Measurements from ENCODE around the gene CLCN5. TPM values are rescaled to one million over a fixed set of nuclear protein-coding genes. Genes with fewer than 3 reads are reported as not detected.

Gene CLCN5
- total and polyA plus RNA-seq, 12 donors = 0.83 to 3.6 (median 1.6) TPM

GRCh38 chrX:49915361-49916222 lies 6.8 kb upstream of the CLCN5 start:
- H3K4me3 ChIP-seq = no peak overlapping the region
- peak in 1 of 2 donors; percentile 20 for DNase-seq
- H3K27me3 ChIP-seq = peaks cover 0 to 40% (median 0%) of the 10 kb centered on the region in 7 donors
- 25 to 28% methylated on average over 8 of the region's 8 CpGs for WGBS, 2 donors
- peak in 7 of 8 donors; percentile 49 to 71 (median 61) for ATAC-seq
- H3K9me3 ChIP-seq = no peaks in the 10 kb centered on the region
- H3K27ac ChIP-seq = no peak overlapping the region
- peak; percentile 48 to 91 (median 77) for TF ChIP-seq CTCF (IDR thresholded peaks at IDR 0.05)
- H3K36me3 ChIP-seq = no peaks in the 10 kb centered on the region
- intact Hi-C loops (cut with DNase I) = loop anchor here (1.0 to 10.0 kb wide), 11 partner anchors 38 to 767 kb away; partner anchors contain the start of genes AKAP4 (in 3 of the 10), CCNB3 (in 3 of the 10) and USP27X (in 1 of the 10)
- H3K4me1 ChIP-seq = peaks cover 0 to 12% (median 4%) of the 10 kb centered on the region in 9 donors

- Histone ChIP-seq H3K9me3 (no peaks in the 10 kb centered on the region), H3K4me3 (no peak overlapping the region), H3K4me1 (peaks cover 0 to 22% (median 5%) of the 10 kb centered on the region in 9 donors), H3K36me3 (no peaks in the 10 kb centered on the region), H3K27ac (no peak overlapping the region), H3K27me3 (peaks cover 0 to 15% (median 0%) of the 10 kb centered on the region in 7 donors)
- ATAC-seq (no peak), DNase-seq (peak; percentile 8 to 29)
- peak; percentile 65 to 84 (median 72) for TF ChIP-seq CTCF (IDR thresholded peaks at IDR 0.05)
- WGBS, 2 donors = 5 to 14% methylated on average over 8 of the region's 8 CpGs
- intact Hi-C loops (cut with DNase I) = loop anchor here (5.0 to 10.0 kb wide), 11 partner anchors 42 to 763 kb away; partner anchors contain the start of genes AKAP4 (in 3 of the 10), CCNB3 (in 3 of the 10) and USP27X (in 1 of the 10)
These were observed 2.8 kb upstream of the CLCN5 start for GRCh38 chrX:49919617-49920016.

GRCh38 chrX:49921109-49921508 lies 1.3 kb upstream of the CLCN5 start:
- WGBS, 2 donors = 70 to 85% methylated on average over 2 of the region's 2 CpGs
- no peaks in the 10 kb centered on the region for H3K9me3 ChIP-seq
- no peak for TF ChIP-seq CTCF (IDR thresholded peaks at IDR 0.05)
- H3K27me3 ChIP-seq = peaks cover 0 to 19% (median 0%) of the 10 kb centered on the region in 7 donors
- DNase-seq (no peak), ATAC-seq (no peak)
- no peak overlapping the region for H3K4me3 ChIP-seq
- peaks cover 0 to 22% (median 5%) of the 10 kb centered on the region in 9 donors for H3K4me1 ChIP-seq
- peaks cover 0 to 10% (median 0%) of the 10 kb centered on the region in 9 donors for H3K36me3 ChIP-seq
- intact Hi-C loops (cut with DNase I) = loop anchor here in 1 of 10 donors (5.0 kb wide), 1 partner anchor 116 kb away; no protein-coding TSS in a partner anchor
- no peak overlapping the region for H3K27ac ChIP-seq

- H3K9me3 ChIP-seq = no peaks in the 10 kb centered on the region
- no peak for TF ChIP-seq CTCF (IDR thresholded peaks at IDR 0.05)
- peaks cover 0 to 19% (median 0%) of the 10 kb centered on the region in 7 donors for H3K27me3 ChIP-seq
- peaks cover 0 to 10% (median 0%) of the 10 kb centered on the region in 9 donors for H3K36me3 ChIP-seq
- peaks cover 0 to 15% (median under 1%) of the 10 kb centered on the region in 9 donors for H3K4me1 ChIP-seq
- no peak for DNase-seq
- 38 to 50% methylated on average over 2 of the region's 2 CpGs for WGBS, 2 donors
- no peak overlapping the region for H3K4me3 ChIP-seq
- intact Hi-C loops (cut with DNase I) = no loop called here
- H3K27ac ChIP-seq = no peak overlapping the region
- ATAC-seq = no peak
These were observed 2.8 kb downstream of the CLCN5 start for GRCh38 chrX:49925176-49925575.
